ENCODE measurements around the gene CDH20.

Gene CDH20

DNA sequence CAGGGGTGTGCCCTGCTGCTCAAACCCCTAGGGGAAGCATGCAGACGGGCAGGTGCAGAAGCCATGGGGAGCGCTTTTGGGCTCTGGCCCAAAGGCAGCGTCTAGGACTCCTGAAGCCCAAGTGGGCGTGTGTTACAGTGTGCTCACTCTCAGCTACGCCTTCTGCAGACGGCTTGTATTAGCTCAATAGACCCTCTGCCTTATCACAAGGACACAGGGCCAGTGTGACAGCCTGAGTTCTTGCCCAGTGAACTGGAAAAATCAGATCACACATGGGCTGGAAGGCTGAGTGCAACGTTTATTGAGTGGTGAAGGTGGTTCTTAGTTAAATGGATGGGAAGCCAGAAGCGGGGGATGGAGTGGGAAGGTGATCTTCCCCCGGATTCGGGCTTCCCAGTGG, 210.9 kb downstream of the CDH20 start:
- Histone ChIP-seq H3K4me3 (ENCODE audit: low read depth, low read length) (no peak overlapping the region), H3K4me1 (ENCODE audit: control insufficient read depth, insufficient read depth, low read length) (0 out of 2 replicates have a peak, but pooled peaks cover 2% of the 10 kb centered on the region), H3K27ac (ENCODE audit: extremely low read depth, low read depth, low read length) (no peak overlapping the region), H3K36me3 (ENCODE audit: control insufficient read depth in 2 of 2, insufficient read depth in 1 of 2, low read length in 2 of 2) (no peaks in the 10 kb centered on the region), H3K9me3 (ENCODE audit: control insufficient read depth, insufficient read depth, low read depth, low read length) (peaks cover 2% of the 10 kb centered on the region; the same call in 1 of the 2 replicates)
- TF ChIP-seq GFI1B (tag by site-specific recombination; IDR thresholded peaks at IDR 0.05) (no peak), ZNF76 (tag by site-specific recombination; IDR thresholded peaks at IDR 0.05; ENCODE audit: borderline replicate concordance, low read depth) (no peak), ZNF768 (tag by site-specific recombination; IDR thresholded peaks at IDR 0.05) (no peak), ZBTB7A (tag by site-specific recombination; IDR thresholded peaks at IDR 0.05; ENCODE audit: low read depth) (no peak), ZNF843 (tag by site-specific recombination; IDR thresholded peaks at IDR 0.05) (no peak), ZNF664 (tag by site-specific recombination; IDR thresholded peaks at IDR 0.05) (no peak), YY2 (tag by site-specific recombination; IDR thresholded peaks at IDR 0.05) (no peak), ZFP41 (tag by site-specific recombination; IDR thresholded peaks at IDR 0.05; ENCODE audit: borderline replicate concordance) (no peak), ZNF549 (tag by site-specific recombination; IDR thresholded peaks at IDR 0.05) (no peak), TCF7L2 (IDR thresholded peaks at IDR 0.05; ENCODE audit: borderline replicate concordance, low read depth, low read length) (no peak), ZNF654 (tag by site-specific recombination; IDR thresholded peaks at IDR 0.05; ENCODE audit: low read depth) (no peak), ZXDB (tag by site-specific recombination; IDR thresholded peaks at IDR 0.05) (no peak), IKZF3 (tag by site-specific recombination; IDR thresholded peaks at IDR 0.05) (no peak), ZBTB21 (tag by site-specific recombination; IDR thresholded peaks at IDR 0.05) (no peak)
- TF ChIP-seq, protein P1, sequence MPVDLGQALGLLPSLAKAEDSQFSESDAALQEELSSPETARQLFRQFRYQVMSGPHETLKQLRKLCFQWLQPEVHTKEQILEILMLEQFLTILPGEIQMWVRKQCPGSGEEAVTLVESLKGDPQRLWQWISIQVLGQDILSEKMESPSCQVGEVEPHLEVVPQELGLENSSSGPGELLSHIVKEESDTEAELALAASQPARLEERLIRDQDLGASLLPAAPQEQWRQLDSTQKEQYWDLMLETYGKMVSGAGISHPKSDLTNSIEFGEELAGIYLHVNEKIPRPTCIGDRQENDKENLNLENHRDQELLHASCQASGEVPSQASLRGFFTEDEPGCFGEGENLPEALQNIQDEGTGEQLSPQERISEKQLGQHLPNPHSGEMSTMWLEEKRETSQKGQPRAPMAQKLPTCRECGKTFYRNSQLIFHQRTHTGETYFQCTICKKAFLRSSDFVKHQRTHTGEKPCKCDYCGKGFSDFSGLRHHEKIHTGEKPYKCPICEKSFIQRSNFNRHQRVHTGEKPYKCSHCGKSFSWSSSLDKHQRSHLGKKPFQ (tag by site-specific recombination; IDR thresholded peaks at IDR 0.05) = no peak
- TF ChIP-seq, protein P2, sequence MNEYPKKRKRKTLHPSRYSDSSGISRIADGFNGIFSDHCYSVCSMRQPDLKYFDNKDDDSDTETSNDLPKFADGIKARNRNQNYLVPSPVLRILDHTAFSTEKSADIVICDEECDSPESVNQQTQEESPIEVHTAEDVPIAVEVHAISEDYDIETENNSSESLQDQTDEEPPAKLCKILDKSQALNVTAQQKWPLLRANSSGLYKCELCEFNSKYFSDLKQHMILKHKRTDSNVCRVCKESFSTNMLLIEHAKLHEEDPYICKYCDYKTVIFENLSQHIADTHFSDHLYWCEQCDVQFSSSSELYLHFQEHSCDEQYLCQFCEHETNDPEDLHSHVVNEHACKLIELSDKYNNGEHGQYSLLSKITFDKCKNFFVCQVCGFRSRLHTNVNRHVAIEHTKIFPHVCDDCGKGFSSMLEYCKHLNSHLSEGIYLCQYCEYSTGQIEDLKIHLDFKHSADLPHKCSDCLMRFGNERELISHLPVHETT (tag by site-specific recombination; IDR thresholded peaks at IDR 0.05) = no peak
- TF ChIP-seq, protein P3, sequence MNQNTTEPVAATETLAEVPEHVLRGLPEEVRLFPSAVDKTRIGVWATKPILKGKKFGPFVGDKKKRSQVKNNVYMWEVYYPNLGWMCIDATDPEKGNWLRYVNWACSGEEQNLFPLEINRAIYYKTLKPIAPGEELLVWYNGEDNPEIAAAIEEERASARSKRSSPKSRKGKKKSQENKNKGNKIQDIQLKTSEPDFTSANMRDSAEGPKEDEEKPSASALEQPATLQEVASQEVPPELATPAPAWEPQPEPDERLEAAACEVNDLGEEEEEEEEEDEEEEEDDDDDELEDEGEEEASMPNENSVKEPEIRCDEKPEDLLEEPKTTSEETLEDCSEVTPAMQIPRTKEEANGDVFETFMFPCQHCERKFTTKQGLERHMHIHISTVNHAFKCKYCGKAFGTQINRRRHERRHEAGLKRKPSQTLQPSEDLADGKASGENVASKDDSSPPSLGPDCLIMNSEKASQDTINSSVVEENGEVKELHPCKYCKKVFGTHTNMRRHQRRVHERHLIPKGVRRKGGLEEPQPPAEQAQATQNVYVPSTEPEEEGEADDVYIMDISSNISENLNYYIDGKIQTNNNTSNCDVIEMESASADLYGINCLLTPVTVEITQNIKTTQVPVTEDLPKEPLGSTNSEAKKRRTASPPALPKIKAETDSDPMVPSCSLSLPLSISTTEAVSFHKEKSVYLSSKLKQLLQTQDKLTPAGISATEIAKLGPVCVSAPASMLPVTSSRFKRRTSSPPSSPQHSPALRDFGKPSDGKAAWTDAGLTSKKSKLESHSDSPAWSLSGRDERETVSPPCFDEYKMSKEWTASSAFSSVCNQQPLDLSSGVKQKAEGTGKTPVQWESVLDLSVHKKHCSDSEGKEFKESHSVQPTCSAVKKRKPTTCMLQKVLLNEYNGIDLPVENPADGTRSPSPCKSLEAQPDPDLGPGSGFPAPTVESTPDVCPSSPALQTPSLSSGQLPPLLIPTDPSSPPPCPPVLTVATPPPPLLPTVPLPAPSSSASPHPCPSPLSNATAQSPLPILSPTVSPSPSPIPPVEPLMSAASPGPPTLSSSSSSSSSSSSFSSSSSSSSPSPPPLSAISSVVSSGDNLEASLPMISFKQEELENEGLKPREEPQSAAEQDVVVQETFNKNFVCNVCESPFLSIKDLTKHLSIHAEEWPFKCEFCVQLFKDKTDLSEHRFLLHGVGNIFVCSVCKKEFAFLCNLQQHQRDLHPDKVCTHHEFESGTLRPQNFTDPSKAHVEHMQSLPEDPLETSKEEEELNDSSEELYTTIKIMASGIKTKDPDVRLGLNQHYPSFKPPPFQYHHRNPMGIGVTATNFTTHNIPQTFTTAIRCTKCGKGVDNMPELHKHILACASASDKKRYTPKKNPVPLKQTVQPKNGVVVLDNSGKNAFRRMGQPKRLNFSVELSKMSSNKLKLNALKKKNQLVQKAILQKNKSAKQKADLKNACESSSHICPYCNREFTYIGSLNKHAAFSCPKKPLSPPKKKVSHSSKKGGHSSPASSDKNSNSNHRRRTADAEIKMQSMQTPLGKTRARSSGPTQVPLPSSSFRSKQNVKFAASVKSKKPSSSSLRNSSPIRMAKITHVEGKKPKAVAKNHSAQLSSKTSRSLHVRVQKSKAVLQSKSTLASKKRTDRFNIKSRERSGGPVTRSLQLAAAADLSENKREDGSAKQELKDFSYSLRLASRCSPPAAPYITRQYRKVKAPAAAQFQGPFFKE (tag by site-specific recombination; IDR thresholded peaks at IDR 0.05; ENCODE audit: borderline replicate concordance) = no peak
- ChIA-PET POLR2A (no interaction called here), CTCF (no interaction called here)
